ENCODE data around the gene FAM47E. TPM values are rescaled to one million over a fixed set of nuclear protein-coding genes. Genes with fewer than 3 reads are reported as not detected.

FAM47E gene, protein sequence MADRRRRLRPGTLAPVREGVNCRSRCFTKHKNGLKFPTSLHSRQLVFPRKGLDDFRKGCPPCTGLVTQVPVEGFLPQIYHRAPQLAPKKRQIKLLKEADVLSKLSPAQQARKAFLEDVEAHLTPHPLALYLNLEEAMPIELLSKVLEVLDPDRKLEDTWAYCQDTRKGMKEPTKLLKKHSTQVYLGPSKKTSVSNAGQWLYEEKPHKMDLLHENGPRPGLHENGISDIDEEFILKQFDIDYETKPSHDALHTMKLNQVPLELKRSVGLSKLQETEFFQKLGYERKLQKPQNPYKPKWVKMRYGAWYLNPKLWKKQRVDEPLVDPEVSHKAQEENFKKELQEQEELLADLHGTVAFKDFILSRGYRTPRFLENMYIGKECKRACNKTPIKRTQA
- total RNA-seq: 10 to 100 TPM in 1 of 4 donors, 1 to 10 TPM in 3; 5.6 to 13.7 (median 7.4) TPM

DNA sequence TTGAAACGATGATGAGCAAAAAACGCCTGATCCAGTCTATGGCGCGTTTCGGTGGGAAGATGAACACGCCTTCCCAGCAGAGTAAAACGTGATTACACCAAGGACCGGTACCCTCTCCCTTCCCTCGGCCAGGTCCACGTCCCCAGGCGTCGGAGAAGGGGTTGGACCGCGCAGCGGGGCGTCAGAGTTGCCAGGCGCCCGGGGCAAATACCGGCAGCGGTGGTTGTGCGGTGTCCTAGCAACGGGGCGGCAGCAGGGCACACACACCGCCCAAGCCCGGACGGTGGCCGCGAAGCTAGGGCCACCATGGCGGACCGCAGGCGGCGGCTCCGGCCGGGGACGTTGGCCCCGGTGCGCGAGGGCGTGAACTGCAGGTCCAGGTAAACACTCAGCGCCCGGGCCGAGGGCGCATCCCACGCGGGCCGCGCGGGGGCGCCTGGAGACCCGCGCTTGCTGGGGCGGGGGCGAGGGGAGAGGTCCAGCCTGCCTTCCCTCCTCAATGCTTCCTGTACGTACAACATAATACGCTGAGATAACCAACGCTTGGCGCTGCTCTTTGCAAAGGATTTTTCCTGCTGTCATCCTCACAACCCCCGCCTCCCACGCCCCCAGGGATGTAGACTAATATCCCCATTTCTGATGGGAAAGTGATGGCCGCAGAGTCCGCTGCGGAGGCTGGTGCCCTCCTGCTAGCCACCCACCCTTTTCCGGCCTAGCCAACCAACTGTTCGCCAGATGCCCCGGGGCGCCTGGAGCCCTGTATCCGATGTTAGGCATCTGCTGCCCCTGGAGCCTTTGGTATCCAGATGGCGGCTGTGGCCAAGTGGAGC, at the start of gene FAM47E:
TSS of gene FAM47E (plus strand) at position 281 of the 830 bp plus-strand sequence. CDS start at position 307, 26 bp downstream.
- TF ChIP-seq CTCF (IDR thresholded peaks at IDR 0.05; ENCODE audit: low read depth): no peak

DNA sequence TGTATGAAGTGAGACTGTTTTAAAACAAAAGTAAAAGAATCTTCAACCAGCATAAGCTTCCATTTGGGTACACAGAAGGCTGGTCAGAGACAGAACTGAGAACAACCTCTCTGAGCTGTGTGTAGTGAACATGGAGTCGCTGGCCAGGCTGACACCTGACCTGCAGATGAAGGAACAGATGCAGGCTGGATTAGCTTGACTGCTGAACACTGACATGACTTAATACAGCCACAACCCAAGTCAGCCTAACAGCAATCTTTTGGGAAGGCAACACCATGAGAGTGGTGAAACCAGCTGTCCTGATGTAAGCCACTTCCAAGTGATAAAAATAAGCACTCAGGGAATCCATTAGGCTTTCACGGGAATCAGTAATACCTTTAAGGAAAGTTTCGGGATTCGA, 48.0 kb upstream of the FAM47E start:
- no peak for TF ChIP-seq CTCF (IDR thresholded peaks at IDR 0.05; ENCODE audit: low read depth)

DNA sequence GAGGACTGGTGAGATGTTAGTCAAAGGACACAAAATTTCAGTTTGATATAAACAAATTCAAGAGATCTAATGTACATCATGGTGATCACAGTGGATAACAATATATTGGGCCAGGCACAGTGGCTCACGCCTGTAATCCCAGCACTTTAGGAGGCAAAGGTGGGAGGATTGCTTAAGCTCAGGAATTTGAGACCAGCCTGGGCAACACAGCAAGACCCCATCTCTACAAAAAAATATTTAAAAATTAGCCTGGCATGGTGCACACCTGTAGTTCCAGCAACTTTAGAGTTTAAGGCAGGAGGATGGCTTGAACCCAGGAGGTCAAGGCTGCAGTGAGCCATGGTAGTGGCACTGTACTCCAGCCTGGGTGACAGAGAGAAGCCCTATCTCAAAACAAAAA, 46.6 kb upstream of the FAM47E start:
- no peak for TF ChIP-seq CTCF (IDR thresholded peaks at IDR 0.05; ENCODE audit: low read depth)

GRCh38 chr4:76205476-76205875, 46.0 kb upstream of the FAM47E start:
- no peak for TF ChIP-seq CTCF (IDR thresholded peaks at IDR 0.05; ENCODE audit: low read depth)

GRCh38 chr4:76206222-76206942, 45.1 kb upstream of the FAM47E start:
- no peak for TF ChIP-seq CTCF (IDR thresholded peaks at IDR 0.05; ENCODE audit: low read depth)

DNA sequence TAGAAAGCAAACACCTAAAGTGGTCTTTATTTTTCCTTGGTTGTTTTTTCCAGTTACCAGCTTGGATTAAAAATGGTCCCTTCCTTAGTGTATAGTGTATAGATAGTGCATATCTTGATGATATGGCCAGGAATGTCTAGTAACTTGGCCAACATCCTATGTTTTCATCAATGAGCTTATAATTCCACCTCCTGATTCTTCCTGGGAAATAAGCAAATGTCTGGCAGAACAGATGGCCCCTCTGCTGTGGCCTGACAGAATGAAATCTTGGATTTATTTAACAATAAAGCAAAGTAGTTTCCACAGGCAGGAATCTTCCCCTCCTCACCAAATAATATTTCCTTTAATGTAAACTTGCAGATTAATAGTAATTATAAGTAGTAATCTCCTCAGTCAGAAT, 44.0 kb upstream of the FAM47E start:
- no peak for TF ChIP-seq CTCF (IDR thresholded peaks at IDR 0.05; ENCODE audit: low read depth)
